Endodermal cell (in vitro differentiated cells): ENCODE data around the gene TLR4. TPM values are rescaled to one million over a fixed set of nuclear protein-coding genes. Genes with fewer than 3 reads are reported as not detected.

Experiments used
- DNase-seq: peaks from one replicate; pipeline ENCODE4 v3.0.0-alpha.2; 2017
- H3K27ac ChIP-seq: 2 replicates; pipeline ENCODE4 v1.5.1; 2013; ENCODE audit warnings: mild to moderate bottlenecking, low read depth, low read length, moderate library complexity
- H3K27me3 ChIP-seq: 2 replicates; pipeline ENCODE4 v1.6.1; 2013; ENCODE audit warnings: mild to moderate bottlenecking, low read length, moderate library complexity; ENCODE audit not compliant: insufficient read depth, control insufficient read depth, poor library complexity, severe bottlenecking
- H3K36me3 ChIP-seq: 2 replicates; pipeline ENCODE4 v1.7.0; 2013; ENCODE audit warnings: mild to moderate bottlenecking, low read length, moderate library complexity; ENCODE audit not compliant: control insufficient read depth, insufficient read depth
- H3K4me1 ChIP-seq: one replicate; pipeline ENCODE4 v1.7.0; 2013; ENCODE audit warnings: low read length; ENCODE audit not compliant: control insufficient read depth, insufficient read depth
- H3K4me3 ChIP-seq: 2 replicates; pipeline ENCODE4 v1.5.1; 2013; ENCODE audit warnings: mild to moderate bottlenecking, low read length, moderate library complexity
- H3K9ac ChIP-seq: 2 replicates; pipeline ENCODE4 v1.6.1; 2013; ENCODE audit warnings: mild to moderate bottlenecking, low read length, moderate library complexity; ENCODE audit not compliant: poor library complexity, severe bottlenecking; ENCODE audit errors: extremely low read depth
- H3K9me3 ChIP-seq: 2 replicates; pipeline ENCODE4 v1.6.1; 2013; ENCODE audit warnings: mild to moderate bottlenecking, low read length, moderate library complexity; ENCODE audit not compliant: control insufficient read depth
- H3K27ac Mint-ChIP-seq: 2 replicates; pipeline ENCODE4 v1.8.0; 2020; ENCODE audit warnings: mixed read lengths
- H3K27me3 Mint-ChIP-seq: 2 replicates; pipeline ENCODE4 v1.8.0; 2021; ENCODE audit warnings: mild to moderate bottlenecking, mixed read lengths; ENCODE audit not compliant: insufficient read depth
- H3K36me3 Mint-ChIP-seq: 2 replicates; pipeline ENCODE4 v1.8.0; 2020; ENCODE audit warnings: low read depth, mixed read lengths
- H3K4me1 Mint-ChIP-seq: 2 replicates; pipeline ENCODE4 v1.8.0; 2020; ENCODE audit warnings: mixed read lengths
- H3K4me3 Mint-ChIP-seq: 2 replicates; pipeline ENCODE4 v1.8.0; 2020; ENCODE audit warnings: mild to moderate bottlenecking, moderate library complexity, mixed read lengths
- H3K9me3 Mint-ChIP-seq: 2 replicates; pipeline ENCODE4 v1.8.0; 2020; ENCODE audit warnings: mild to moderate bottlenecking, mixed read lengths
- WGBS, 2 experiments: methylation state at CpG; one replicate each; pipeline versions ENCODE4 v1.1.5 to v1.1.7; 2013; ENCODE audit warnings: missing lambda C conversion rate in 2 of 2, mixed read lengths in 1 of 2; ENCODE audit not compliant: insufficient coverage in 1 of 2, insufficient read length in 1 of 2; 5-methylcytosine and 5-hydroxymethylcytosine counted together
- total RNA-seq, 2 donors: library from RNA; stranded (reverse); fragmentation: NEBNext Ultra II Directional in 1 of 2; extraction: Animal tissue kit (Norgen Biotek cat#: 25700) in 1 of 2; gene quantifications; 2 replicates in 1 of 2; 3 replicates in 1 of 2; pipeline ENCODE4 v1.2.1, GENCODE V29; 2021
- TF ChIP-seq, protein P1 (sequence below): fragments of 200-600 bp; sonication (generic); conservative IDR thresholded peaks from 2 replicates; pipeline ENCODE4 v1.5.0; 2021; ENCODE audit warnings: antibody characterized with exemption, mild to moderate bottlenecking

TLR4 gene
- total RNA-seq, 2 donors from 2014 or later: 0.07 TPM; not detected in 1

DNA sequence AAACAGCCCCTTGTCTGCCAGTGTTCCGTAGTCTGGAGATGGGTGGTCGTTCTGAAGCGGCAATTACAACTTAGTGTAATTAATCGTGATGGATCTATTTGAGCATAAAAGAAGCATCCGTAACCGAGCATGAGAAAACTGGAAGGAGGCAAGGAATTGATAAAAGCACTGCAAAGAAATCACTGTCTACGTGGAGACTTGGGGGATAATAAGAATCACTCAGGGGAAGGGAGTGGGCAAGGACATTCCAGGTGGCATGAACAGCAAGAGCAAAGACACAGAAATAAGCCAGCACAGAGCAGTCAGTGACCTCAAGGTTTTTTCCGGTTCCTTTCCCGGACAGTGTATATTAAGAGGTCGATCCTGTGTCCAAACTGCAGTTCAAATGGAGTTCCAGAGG, 35.0 kb downstream of the TLR4 start:
- peaks cover 7% of the 10 kb centered on the region for H3K4me1 ChIP-seq
- H3K4me3 Mint-ChIP-seq: no peak overlapping the region
- H3K9me3 ChIP-seq: no peaks in the 10 kb centered on the region

DNA sequence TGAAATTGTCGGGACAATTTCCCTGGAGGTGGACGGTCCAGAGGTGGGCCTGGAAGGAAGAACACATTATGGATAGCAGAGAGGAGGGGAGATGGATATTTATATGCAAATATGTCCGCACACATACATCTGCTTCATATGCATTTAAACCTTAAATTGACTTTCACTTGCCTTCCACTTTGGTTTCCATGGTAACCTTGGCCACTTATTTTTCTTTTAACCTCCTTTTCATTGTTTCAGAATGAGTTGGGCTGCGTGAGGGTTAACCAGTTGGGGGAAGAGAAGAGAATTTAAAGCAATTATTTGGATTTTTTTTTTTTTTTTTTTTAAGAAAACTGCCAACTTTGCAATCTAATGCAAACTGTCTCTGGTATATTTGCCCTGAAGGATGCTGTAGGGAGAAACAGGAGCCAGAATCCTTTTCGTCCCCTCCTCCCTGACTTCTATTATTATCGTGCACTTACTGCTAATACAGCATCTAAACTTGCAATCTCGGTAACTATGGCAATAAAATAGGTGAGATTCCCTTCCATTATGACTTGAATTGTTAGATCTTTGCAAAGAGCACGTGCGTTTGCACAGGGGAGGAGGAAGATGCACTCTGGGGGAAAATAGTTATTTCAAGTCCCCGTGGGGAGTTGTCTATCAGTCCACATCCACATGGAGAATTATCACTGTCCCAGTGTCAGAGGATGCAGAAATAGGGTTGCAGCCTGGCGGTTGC, 35.6 kb downstream of the TLR4 start:
- Mint-ChIP-seq H3K9me3 (no peaks in the 10 kb centered on the region), H3K27ac (no peak overlapping the region), H3K4me1 (peaks cover 24% of the 10 kb centered on the region), H3K4me3 (no peak overlapping the region), H3K27me3 (peaks cover 24% of the 10 kb centered on the region), H3K36me3 (no peaks in the 10 kb centered on the region)
- peaks cover 7% of the 10 kb centered on the region for H3K4me1 ChIP-seq
- no peaks in the 10 kb centered on the region for H3K36me3 ChIP-seq
- DNase-seq: no peak
- H3K9me3 ChIP-seq: no peaks in the 10 kb centered on the region
- H3K9ac ChIP-seq: no peak overlapping the region
- TF ChIP-seq, protein P1, sequence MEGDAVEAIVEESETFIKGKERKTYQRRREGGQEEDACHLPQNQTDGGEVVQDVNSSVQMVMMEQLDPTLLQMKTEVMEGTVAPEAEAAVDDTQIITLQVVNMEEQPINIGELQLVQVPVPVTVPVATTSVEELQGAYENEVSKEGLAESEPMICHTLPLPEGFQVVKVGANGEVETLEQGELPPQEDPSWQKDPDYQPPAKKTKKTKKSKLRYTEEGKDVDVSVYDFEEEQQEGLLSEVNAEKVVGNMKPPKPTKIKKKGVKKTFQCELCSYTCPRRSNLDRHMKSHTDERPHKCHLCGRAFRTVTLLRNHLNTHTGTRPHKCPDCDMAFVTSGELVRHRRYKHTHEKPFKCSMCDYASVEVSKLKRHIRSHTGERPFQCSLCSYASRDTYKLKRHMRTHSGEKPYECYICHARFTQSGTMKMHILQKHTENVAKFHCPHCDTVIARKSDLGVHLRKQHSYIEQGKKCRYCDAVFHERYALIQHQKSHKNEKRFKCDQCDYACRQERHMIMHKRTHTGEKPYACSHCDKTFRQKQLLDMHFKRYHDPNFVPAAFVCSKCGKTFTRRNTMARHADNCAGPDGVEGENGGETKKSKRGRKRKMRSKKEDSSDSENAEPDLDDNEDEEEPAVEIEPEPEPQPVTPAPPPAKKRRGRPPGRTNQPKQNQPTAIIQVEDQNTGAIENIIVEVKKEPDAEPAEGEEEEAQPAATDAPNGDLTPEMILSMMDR: no peak
- H3K27me3 ChIP-seq: peaks cover 7% of the 10 kb centered on the region
- 92 to 96% methylated on average over 4 to 11 of the region's 11 CpGs for WGBS, 2 experiments
- no peak overlapping the region for H3K27ac ChIP-seq
- no peak overlapping the region for H3K4me3 ChIP-seq

More for the DNA sequence above, 35.0 kb downstream of the TLR4 start:
- no peaks in the 10 kb centered on the region for H3K36me3 ChIP-seq
- H3K27me3 Mint-ChIP-seq: peaks cover 20% of the 10 kb centered on the region
- 94 to 95% methylated on average over 9 to 10 of the region's 10 CpGs for WGBS, 2 experiments
- H3K9ac ChIP-seq: no peak overlapping the region
- no peaks in the 10 kb centered on the region for H3K9me3 Mint-ChIP-seq
- peaks cover 18% of the 10 kb centered on the region for H3K4me1 Mint-ChIP-seq
- H3K27me3 ChIP-seq: peaks cover 6% of the 10 kb centered on the region
- H3K27ac Mint-ChIP-seq: no peak overlapping the region
- TF ChIP-seq, protein P1: no peak
- H3K27ac ChIP-seq: no peak overlapping the region
- no peak for DNase-seq
- H3K36me3 Mint-ChIP-seq: no peaks in the 10 kb centered on the region
- H3K4me3 ChIP-seq: no peak overlapping the region

DNA sequence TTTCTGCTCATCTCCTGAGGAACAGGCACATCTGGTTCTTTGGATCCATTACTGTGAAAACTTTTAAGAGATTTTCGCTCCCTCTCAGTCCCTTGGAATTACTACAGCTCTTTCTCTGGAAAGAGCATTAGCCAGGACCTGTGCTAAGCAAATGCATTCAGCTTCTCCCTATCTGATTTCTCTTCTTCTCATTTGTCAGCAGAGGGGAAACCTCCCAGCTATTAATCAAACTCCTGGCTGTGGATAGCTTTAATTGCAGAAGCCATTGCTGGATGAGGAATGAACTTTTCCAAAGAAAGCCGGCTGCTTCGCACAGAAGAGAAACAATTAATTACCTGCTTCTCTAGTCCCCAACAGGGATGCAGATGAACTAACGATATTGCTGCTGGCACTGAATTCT, 37.9 kb downstream of the TLR4 start:
- Mint-ChIP-seq H3K4me1 (peaks cover 20% of the 10 kb centered on the region), H3K27ac (no peak overlapping the region), H3K27me3 (peaks cover 39% of the 10 kb centered on the region), H3K4me3 (no peak overlapping the region), H3K36me3 (no peaks in the 10 kb centered on the region), H3K9me3 (peaks cover 11% of the 10 kb centered on the region)
- TF ChIP-seq, protein P1: no peak
- Histone ChIP-seq H3K4me1 (peaks cover 7% of the 10 kb centered on the region), H3K27ac (no peak overlapping the region), H3K9ac (no peak overlapping the region), H3K9me3 (peaks cover 12% of the 10 kb centered on the region), H3K27me3 (peaks cover 19% of the 10 kb centered on the region), H3K36me3 (no peaks in the 10 kb centered on the region), H3K4me3 (no peak overlapping the region)
- DNase-seq: no peak
- WGBS, 2 experiments: 84 to 89% methylated on average over 3 to 4 of the region's 4 CpGs
